Panc1 (cell line): Measurements from ENCODE around the gene PSMC6. TPM values are rescaled to one million over a fixed set of nuclear protein-coding genes. Genes with fewer than 3 reads are reported as not detected.

Source experiments
- ATAC-seq: fragments of 200-7000 bp; cut with Tn5 transposase; 2 replicates; pipeline ENCODE4 v1.9.1; 2020; ENCODE audit warnings: mild to moderate bottlenecking, moderate library complexity
- BruUV-seq: library from RNA; stranded (reverse); fragments of 400-500 nt; replicated peaks from 2 replicates; lab custom pipeline; 2021; lab: Mats Ljungman, UMichigan
- CTCF ChIA-PET: fragments of 300-600 bp; sonication (Branson Sonifier 250); formaldehyde crosslinking; loops from one replicate; lab custom pipeline; 2022; ENCODE audit warnings: antibody characterized with exemption; lab: Charles Lee
- POLR2A ChIA-PET: fragments of 300-600 bp; sonication (Branson Sonifier 250); formaldehyde crosslinking; loops from one replicate; lab custom pipeline; 2022; ENCODE audit warnings: antibody characterized with exemption; lab: Charles Lee
- DNase-seq: peaks from one replicate; pipeline ENCODE4 v3.0.0-alpha.2; 2010; ENCODE audit warnings: low read depth, low spot score
- H3K27ac ChIP-seq: 2 replicates; pipeline ENCODE4 v1.5.1; 2011; ENCODE audit warnings: mild to moderate bottlenecking, low read length, inconsistent platforms
- H3K27me3 ChIP-seq: fragments of 200-500 bp; sonication (Bioruptor generic); 2 replicates; pipeline ENCODE4 v1.6.0; 2014; ENCODE audit warnings: low read length, inconsistent platforms; ENCODE audit not compliant: control insufficient read depth, insufficient read depth
- H3K36me3 ChIP-seq: fragments of 200-500 bp; sonication (Bioruptor generic); 2 replicates; pipeline ENCODE4 v1.5.1; 2014; ENCODE audit warnings: inconsistent platforms, mild to moderate bottlenecking, low read length, moderate library complexity; ENCODE audit not compliant: control insufficient read depth, insufficient read depth
- H3K4me1 ChIP-seq: 2 replicates; pipeline ENCODE4 v1.5.1; 2011; ENCODE audit warnings: inconsistent platforms, mild to moderate bottlenecking, low read length, moderate library complexity; ENCODE audit not compliant: control insufficient read depth, insufficient read depth
- H3K4me3 ChIP-seq, 2 experiments: 2 replicates each; pipeline ENCODE4 v1.5.1; 2011 to 2012; ENCODE audit warnings: low read depth in 2 of 2, low read length in 2 of 2, mild to moderate bottlenecking in 2 of 2, inconsistent platforms in 1 of 2, moderate library complexity in 1 of 2
- H3K9me3 ChIP-seq: fragments of 200-500 bp; sonication (Bioruptor generic); 2 replicates; pipeline ENCODE4 v1.5.1; 2014; ENCODE audit warnings: low read depth, mild to moderate bottlenecking, inconsistent platforms, low read length, moderate library complexity; ENCODE audit not compliant: control insufficient read depth, insufficient read depth
- CTCF ChIP-seq: fragments of 450-650 bp; IDR thresholded peaks from 2 replicates; pipeline ENCODE4 v1.5.1; 2017; ENCODE audit warnings: mild to moderate bottlenecking
- POLR2AphosphoS5 ChIP-seq: IDR thresholded peaks from 2 replicates; pipeline ENCODE4 v1.6.1; 2012; ENCODE audit warnings: mild to moderate bottlenecking, low read depth, low read length, moderate library complexity
- REST ChIP-seq, 2 experiments: IDR thresholded peaks; 2 replicates each; pipeline ENCODE4 v1.6.1; 2011 to 2012; ENCODE audit warnings: low read depth in 2 of 2, control low read depth in 1 of 2, low read length in 1 of 2, mild to moderate bottlenecking in 1 of 2, moderate library complexity in 1 of 2; ENCODE audit not compliant: insufficient read depth in 1 of 2
- SIN3A ChIP-seq: IDR thresholded peaks from 2 replicates; pipeline ENCODE4 v1.6.1; 2012; ENCODE audit warnings: low read depth, mild to moderate bottlenecking, low read length, moderate library complexity, borderline replicate concordance; ENCODE audit not compliant: insufficient read depth
- TCF7L2 ChIP-seq: IDR thresholded peaks from 2 replicates; pipeline ENCODE4 v1.6.1; 2011; ENCODE audit warnings: mild to moderate bottlenecking, low read depth, low read length, inconsistent platforms
- in situ Hi-C: cut with HindIII; loops from 2 replicates; pipeline ENCODE4 v1.10.0; 2016; ENCODE audit warnings: low sequenced_read_pairs, low pct_unique_long_range_greater_than_20kb
- intact Hi-C: fragments of 100-400 bp; cut with micrococcal nuclease; formaldehyde crosslinking; loops from one replicate; pipeline ENCODE4 v1.10.0; 2022; ENCODE audit not compliant: unreplicated experiment
- total RNA-seq: library from RNA; stranded (reverse); gene quantifications from one replicate; pipeline ENCODE4 v1.2.1, GENCODE V29; 2021; ENCODE audit not compliant: unreplicated experiment

The PSMC6 gene
- total RNA-seq, 1 experiment from 2014 or later, result 62.1 TPM

GRCh38 chr14:52769887-52770286, 62.9 kb downstream of the PSMC6 start:
- ChIA-PET CTCF (no interaction called here), POLR2A (no interaction called here)
- Histone ChIP-seq H3K27ac (no peak overlapping the region), H3K36me3 (peaks cover 9% of the 10 kb centered on the region), H3K27me3 (no peaks in the 10 kb centered on the region), H3K9me3 (no peaks in the 10 kb centered on the region), H3K4me1 (no peaks in the 10 kb centered on the region), H3K4me3 (no peak overlapping the region)
- DNase-seq (no peak), ATAC-seq (no peak)
- intact Hi-C loops (no loop called here), in situ Hi-C loops (no loop called here)
- TF ChIP-seq TCF7L2 (no peak), SIN3A (no peak), REST (IDR thresholded peaks at IDR 0.05; ENCODE audit: insufficient read depth in 1 of 2, low read depth in 2 of 2, low read length in 1 of 2) (no peak), POLR2AphosphoS5 (no peak), CTCF (no peak)
- no TSS peak for BruUV-seq

GRCh38 chr14:52776816-52777215, 69.8 kb downstream of the PSMC6 start:
- ATAC-seq (no peak), DNase-seq (no peak)
- no peak overlapping the region for H3K4me3 ChIP-seq
- no TSS peak for BruUV-seq
- CTCF ChIA-PET, result interaction anchor here (0.5 kb wide), 1 partner anchor 45 kb away, joined by 3 read pairs; no protein-coding TSS in a partner anchor
- H3K27ac ChIP-seq, result no peak overlapping the region
- in situ Hi-C loops (no loop called here), intact Hi-C loops (no loop called here)
- POLR2A ChIA-PET, result no interaction called here
- peaks cover 20% of the 10 kb centered on the region for H3K36me3 ChIP-seq
- H3K4me1 ChIP-seq, result no peaks in the 10 kb centered on the region
- no peaks in the 10 kb centered on the region for H3K9me3 ChIP-seq
- no peaks in the 10 kb centered on the region for H3K27me3 ChIP-seq
- TF ChIP-seq CTCF, result no peak
- no peak for TF ChIP-seq REST (IDR thresholded peaks at IDR 0.05; ENCODE audit: insufficient read depth in 1 of 2, low read depth in 2 of 2, low read length in 1 of 2)
- no peak for TF ChIP-seq TCF7L2
- no peak for TF ChIP-seq POLR2AphosphoS5
- TF ChIP-seq SIN3A, result no peak

Other genes with a start within 250 kb of the PSMC6 start
- gene TXNDC16, start 154.7 kb upstream of the PSMC6 start, total RNA-seq, result 4.9 TPM
- 2.7 TPM for gene GPR137C, start 154.4 kb upstream of the PSMC6 start, total RNA-seq
- gene ERO1A, start 11.6 kb upstream of the PSMC6 start, total RNA-seq, result 83.3 TPM
- gene STYX, start 23.0 kb downstream of the PSMC6 start, total RNA-seq, result 20.6 TPM
- 22.2 TPM for gene GNPNAT1, start 84.4 kb downstream of the PSMC6 start, total RNA-seq
- 33.3 TPM for gene FERMT2, start 243.8 kb downstream of the PSMC6 start, total RNA-seq